GM10248 (cell line): ENCODE results near the gene CACNB4.
"Not testable (repeated sequence)": the region's sequence is repeated elsewhere in the genome, so short reads cannot be mapped to it uniquely, and the experiment has no call there.

Experiments used
- CTCF ChIA-PET: fragments of 300-600 bp; sonication (Branson Sonifier 250); formaldehyde crosslinking; extraction: SDS; loops from one replicate; lab custom pipeline; 2021; ENCODE audit warnings: antibody characterized with exemption; lab: Yijun Ruan, JAX
- POLR2A ChIA-PET: fragments of 350-650 bp; sonication (Branson Sonifier 250); formaldehyde crosslinking; extraction: SDS; loops from one replicate; lab custom pipeline; 2020; ENCODE audit warnings: antibody characterized with exemption; lab: Yijun Ruan, JAX
- DNase-seq: peaks from one replicate; pipeline ENCODE4 v3.0.0; 2012; ENCODE audit errors: extremely low spot score
- TF ChIP-seq, protein P1 (sequence below): IDR thresholded peaks from 2 replicates; pipeline ENCODE4 v1.5.1; 2012; ENCODE audit warnings: mild to moderate bottlenecking, low read depth; ENCODE audit errors: extremely low read depth, missing control alignments, control extremely low read depth

The CACNB4 gene

DNA sequence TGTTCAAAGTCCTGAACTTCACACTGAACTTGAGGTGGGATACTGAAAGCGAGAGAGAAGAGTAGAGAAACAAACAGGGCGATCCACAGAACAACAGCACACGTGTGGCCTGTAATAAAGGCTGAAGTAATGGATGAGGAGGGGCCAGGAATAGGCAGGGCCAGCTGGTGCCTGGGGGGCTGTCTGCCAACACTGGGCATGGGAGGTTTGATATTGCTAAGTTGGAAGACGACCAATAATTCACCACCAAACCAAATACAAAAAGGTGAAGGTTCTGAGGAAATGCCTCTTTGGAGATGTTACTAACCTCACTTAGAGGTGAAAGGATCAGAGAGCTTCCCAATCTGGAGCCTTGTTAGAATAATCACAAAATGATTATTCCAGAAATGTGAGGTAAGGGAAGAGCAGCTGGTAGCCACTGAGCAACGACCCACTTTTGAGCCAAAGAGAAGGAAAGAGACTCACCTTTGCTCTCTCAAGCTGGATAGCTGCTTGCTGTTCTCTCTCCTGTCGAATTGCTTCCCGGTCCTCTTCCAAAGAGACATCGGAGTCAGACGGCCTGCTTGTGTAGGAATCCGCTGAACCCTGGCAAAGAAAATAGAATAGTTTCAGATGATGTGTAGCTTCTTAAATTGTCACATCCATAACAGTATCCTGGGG is 215.9 kb downstream of the CACNB4 start:
- POLR2A ChIA-PET, result no interaction called here

DNA sequence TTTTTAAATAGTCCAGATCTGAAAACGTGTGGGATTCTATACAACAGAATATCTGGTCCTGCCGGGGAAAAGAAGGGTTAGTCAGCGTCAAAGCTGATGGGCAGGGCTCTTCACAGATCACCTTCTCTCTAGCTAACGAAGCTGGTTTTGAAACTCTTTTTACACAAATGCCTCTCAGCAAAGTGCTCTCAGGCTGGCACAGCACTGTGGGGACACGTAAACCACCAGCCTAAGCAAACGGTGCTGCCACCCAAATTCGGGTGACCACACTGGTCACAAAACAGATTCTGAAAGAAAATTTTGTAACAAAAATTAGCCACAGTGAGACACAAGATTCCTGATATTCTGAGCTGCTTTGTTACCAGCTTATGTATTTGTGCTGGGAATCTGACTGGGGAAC is 217.5 kb downstream of the CACNB4 start:
- TF ChIP-seq, protein P1, sequence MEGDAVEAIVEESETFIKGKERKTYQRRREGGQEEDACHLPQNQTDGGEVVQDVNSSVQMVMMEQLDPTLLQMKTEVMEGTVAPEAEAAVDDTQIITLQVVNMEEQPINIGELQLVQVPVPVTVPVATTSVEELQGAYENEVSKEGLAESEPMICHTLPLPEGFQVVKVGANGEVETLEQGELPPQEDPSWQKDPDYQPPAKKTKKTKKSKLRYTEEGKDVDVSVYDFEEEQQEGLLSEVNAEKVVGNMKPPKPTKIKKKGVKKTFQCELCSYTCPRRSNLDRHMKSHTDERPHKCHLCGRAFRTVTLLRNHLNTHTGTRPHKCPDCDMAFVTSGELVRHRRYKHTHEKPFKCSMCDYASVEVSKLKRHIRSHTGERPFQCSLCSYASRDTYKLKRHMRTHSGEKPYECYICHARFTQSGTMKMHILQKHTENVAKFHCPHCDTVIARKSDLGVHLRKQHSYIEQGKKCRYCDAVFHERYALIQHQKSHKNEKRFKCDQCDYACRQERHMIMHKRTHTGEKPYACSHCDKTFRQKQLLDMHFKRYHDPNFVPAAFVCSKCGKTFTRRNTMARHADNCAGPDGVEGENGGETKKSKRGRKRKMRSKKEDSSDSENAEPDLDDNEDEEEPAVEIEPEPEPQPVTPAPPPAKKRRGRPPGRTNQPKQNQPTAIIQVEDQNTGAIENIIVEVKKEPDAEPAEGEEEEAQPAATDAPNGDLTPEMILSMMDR, result no peak
- CTCF ChIA-PET, result interaction anchor here (1.1 to 1.4 kb wide), 3 partner anchors 9 to 30 kb away, joined by 3 to 4 read pairs (median 3); no protein-coding TSS in a partner anchor
- no peak for DNase-seq
- POLR2A ChIA-PET, result no interaction called here

More for the DNA sequence above, 215.9 kb downstream of the CACNB4 start:
- CTCF ChIA-PET, result interaction anchor here (1.0 to 1.8 kb wide), 5 partner anchors 10 to 345 kb away, joined by 3 to 5 read pairs (median 3); no protein-coding TSS in a partner anchor
- TF ChIP-seq, protein P1, result no peak
- no peak for DNase-seq

- CTCF ChIA-PET, result interaction anchor here (1.1 to 1.9 kb wide), 7 partner anchors 8 to 67 kb away, joined by 3 to 8 read pairs (median 3); no protein-coding TSS in a partner anchor
- POLR2A ChIA-PET, result no interaction called here
- no peak for DNase-seq
These were observed 218.3 kb downstream of the CACNB4 start for GRCh38 chr2:151880586-151880985.

DNA sequence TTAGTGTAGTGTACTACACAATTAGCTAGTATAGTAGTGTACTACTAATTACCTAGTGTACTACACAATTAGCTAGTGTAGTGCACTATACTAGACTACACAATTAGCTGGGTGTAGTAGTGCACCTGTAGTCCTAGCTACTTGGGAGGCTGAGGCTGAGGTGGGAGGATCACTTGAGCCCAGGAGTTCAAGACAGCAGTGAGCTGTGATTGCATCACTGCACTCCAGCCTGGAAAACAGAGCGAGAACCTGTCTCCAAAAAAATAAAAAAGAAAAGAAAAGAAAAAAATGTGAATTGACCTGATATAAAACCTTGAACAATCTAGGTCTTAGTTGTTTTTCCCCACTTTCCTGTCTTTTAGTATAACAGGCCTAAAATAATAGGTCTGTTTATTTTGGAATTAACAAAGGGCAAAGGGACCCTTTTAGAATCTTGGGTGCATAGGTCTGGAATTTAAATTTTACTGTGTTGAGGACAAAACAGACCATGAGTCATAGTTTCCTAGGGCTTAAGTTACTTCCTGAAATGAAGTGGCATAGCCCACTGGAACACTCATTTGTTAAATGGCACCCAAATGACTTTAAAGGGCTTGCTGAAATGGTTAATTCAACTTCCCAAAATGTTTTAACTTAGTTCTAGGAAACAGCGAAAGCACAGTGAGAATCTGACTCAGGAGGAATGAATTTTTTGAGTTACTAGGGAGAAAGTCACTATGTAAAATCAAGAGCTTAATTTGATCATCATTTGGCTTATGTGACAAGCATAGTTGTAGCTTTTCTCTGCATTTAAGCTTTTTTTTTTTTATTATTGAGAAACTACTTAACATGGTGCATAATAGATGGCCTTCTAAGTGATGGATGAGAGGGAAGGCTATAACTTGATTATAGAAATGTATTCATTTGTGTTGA is 219.9 kb downstream of the CACNB4 start:
- no peak for DNase-seq
- CTCF ChIA-PET, result interaction anchor here (0.9 to 1.9 kb wide), 7 partner anchors 14 to 147 kb away, joined by 3 to 8 read pairs (median 3); no protein-coding TSS in a partner anchor
- POLR2A ChIA-PET, result no interaction called here
- TF ChIP-seq, protein P1, result no peak

More at GRCh38 chr2:151880586-151880985, 218.3 kb downstream of the CACNB4 start:
- TF ChIP-seq, protein P1, result no peak

DNA sequence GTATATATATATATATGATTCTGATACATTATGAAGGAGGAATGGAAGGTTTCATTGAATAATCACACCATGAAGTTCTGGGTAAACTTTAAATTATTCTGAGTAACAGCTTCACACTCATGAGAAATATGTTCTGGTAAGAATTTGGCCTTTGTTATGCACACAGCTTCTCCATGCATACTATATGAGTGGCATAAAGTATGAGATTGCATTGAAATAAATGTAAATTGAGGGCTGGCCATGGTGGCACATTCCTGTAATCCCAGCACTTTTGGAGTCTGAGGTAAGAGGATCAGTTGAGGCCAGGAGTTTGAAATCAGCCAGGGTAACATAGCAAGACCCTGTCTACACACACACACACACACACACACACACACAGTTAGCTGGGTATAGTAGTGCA is 220.6 kb downstream of the CACNB4 start:
- POLR2A ChIA-PET, result no interaction called here
- CTCF ChIA-PET, result interaction anchor here (0.9 to 1.3 kb wide), 3 partner anchors 28 to 105 kb away, joined by 3 read pairs; no protein-coding TSS in a partner anchor
- no peak for DNase-seq
- TF ChIP-seq, protein P1, result no peak

DNA sequence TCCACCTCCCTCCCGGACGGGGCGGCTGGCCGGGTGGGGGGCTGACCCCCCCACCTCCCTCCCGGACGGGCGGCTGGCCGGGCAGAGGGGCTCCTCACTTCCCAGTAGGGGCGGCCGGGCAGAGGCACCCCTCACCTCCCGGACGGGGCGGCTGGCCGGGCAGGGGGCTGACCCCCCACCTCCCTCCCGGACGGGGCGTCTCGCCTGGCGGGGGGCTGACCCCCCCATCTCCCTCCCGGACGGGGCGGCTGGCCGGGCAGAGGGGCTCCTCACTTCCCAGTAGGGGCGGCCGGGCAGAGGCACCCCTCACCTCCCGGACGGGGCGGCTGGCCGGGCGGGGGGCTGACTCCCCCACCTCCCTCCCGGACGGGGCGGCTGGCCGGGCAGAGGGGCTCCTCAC is 223.2 kb downstream of the CACNB4 start:
- CTCF ChIA-PET, POLR2A ChIA-PET, DNase-seq: not testable (repeated sequence)

- TF ChIP-seq, protein P1, result no peak
These were observed 226.4 kb downstream of the CACNB4 start for GRCh38 chr2:151872463-151872862.

More at GRCh38 chr2:151872463-151872862, 226.4 kb downstream of the CACNB4 start:
- CTCF ChIA-PET, result interaction anchor here (0.7 to 1.2 kb wide), 2 partner anchors 9 to 10 kb away, joined by 3 to 4 read pairs; no protein-coding TSS in a partner anchor
- DNase-seq, result no peak
- POLR2A ChIA-PET, result no interaction called here
